Lower leg skin (tissue), 4 donors: Measurements from ENCODE around the gene TAS2R4. TPM values are rescaled to one million over a fixed set of nuclear protein-coding genes. Genes with fewer than 3 reads are reported as not detected.
A peak's percentile ranks its signal among the peaks of the same experiment; 100 is the strongest.

ENCODE experiments used
- DNase-seq, 2 donors: peaks; one replicate each; pipeline ENCODE4 v3.0.0-alpha.2; 2019; ENCODE audit warnings: low spot score in 2 of 2
- H3K4me3 ChIP-seq: fragments of 200-600 bp; sonication (generic); 2 replicates; pipeline ENCODE4 v1.5.1; 2017; ENCODE audit warnings: mild to moderate bottlenecking, low read depth; ENCODE audit not compliant: poor library complexity, severe bottlenecking
- POLR2A ChIP-seq, 2 donors: fragments of 450-650 bp; IDR thresholded peaks; one replicate each; pipeline ENCODE4 v1.6.1; 2016 to 2017; ENCODE audit warnings: antibody characterized with exemption in 2 of 2, mild to moderate bottlenecking in 1 of 2, moderate library complexity in 1 of 2
- WGBS, 2 donors: methylation state at CpG; one replicate each; pipeline ENCODE4 v1.1.5; 2018; 5-methylcytosine and 5-hydroxymethylcytosine counted together
- intact Hi-C: fragments of 100-400 bp; cut with DNase I; formaldehyde crosslinking; loops from one replicate; pipeline ENCODE4 v1.15.0; 2023; ENCODE audit warnings: low total_unique reads
- total RNA-seq, 4 donors: library from RNA; depleted of rRNA; stranded (reverse); fragments of >200 nt; gene quantifications; one replicate each; pipeline ENCODE4 v1.1.0, GENCODE V29; 2016
- TF ChIP-seq, protein P1 (sequence below), 3 donors: fragments of 450-650 bp; IDR thresholded peaks; one replicate each; pipeline ENCODE4 v1.5.1; 2016; ENCODE audit warnings: antibody characterized with exemption in 3 of 3, mild to moderate bottlenecking in 3 of 3, moderate library complexity in 2 of 3

TAS2R4 gene, protein sequence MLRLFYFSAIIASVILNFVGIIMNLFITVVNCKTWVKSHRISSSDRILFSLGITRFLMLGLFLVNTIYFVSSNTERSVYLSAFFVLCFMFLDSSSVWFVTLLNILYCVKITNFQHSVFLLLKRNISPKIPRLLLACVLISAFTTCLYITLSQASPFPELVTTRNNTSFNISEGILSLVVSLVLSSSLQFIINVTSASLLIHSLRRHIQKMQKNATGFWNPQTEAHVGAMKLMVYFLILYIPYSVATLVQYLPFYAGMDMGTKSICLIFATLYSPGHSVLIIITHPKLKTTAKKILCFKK
- total RNA-seq = 1 to 10 TPM in 3 of 4 donors, under 1 TPM in 1; 0.30 to 1.6 (median 1.1) TPM

GRCh38 chr7:141776374-141776773 lies at the start of gene TAS2R4:
TSS of gene TAS2R4 (plus strand) at chr7:141776674. CDS start at chr7:141778489, 1,815 bp downstream.
- H3K4me3 ChIP-seq = no peak within 1 kb of the TSS
- WGBS, 2 donors = 91 to 100% methylated on average over 1 of the region's 1 CpG
- intact Hi-C loops = no loop called here
- no peak for DNase-seq
- TF ChIP-seq, protein P1, sequence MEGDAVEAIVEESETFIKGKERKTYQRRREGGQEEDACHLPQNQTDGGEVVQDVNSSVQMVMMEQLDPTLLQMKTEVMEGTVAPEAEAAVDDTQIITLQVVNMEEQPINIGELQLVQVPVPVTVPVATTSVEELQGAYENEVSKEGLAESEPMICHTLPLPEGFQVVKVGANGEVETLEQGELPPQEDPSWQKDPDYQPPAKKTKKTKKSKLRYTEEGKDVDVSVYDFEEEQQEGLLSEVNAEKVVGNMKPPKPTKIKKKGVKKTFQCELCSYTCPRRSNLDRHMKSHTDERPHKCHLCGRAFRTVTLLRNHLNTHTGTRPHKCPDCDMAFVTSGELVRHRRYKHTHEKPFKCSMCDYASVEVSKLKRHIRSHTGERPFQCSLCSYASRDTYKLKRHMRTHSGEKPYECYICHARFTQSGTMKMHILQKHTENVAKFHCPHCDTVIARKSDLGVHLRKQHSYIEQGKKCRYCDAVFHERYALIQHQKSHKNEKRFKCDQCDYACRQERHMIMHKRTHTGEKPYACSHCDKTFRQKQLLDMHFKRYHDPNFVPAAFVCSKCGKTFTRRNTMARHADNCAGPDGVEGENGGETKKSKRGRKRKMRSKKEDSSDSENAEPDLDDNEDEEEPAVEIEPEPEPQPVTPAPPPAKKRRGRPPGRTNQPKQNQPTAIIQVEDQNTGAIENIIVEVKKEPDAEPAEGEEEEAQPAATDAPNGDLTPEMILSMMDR (IDR thresholded peaks at IDR 0.05) = no peak

- no peak overlapping the region for H3K4me3 ChIP-seq
- DNase-seq = no peak
- 80 to 97% methylated on average over 1 of the region's 1 CpG for WGBS, 2 donors
- intact Hi-C loops = no loop called here
- TF ChIP-seq, protein P1 (IDR thresholded peaks at IDR 0.05) = no peak
- no peak for TF ChIP-seq POLR2A (IDR thresholded peaks at IDR 0.05)
Measured at GRCh38 chr7:141729020-141729419, 47.5 kb upstream of the TAS2R4 start.

DNA sequence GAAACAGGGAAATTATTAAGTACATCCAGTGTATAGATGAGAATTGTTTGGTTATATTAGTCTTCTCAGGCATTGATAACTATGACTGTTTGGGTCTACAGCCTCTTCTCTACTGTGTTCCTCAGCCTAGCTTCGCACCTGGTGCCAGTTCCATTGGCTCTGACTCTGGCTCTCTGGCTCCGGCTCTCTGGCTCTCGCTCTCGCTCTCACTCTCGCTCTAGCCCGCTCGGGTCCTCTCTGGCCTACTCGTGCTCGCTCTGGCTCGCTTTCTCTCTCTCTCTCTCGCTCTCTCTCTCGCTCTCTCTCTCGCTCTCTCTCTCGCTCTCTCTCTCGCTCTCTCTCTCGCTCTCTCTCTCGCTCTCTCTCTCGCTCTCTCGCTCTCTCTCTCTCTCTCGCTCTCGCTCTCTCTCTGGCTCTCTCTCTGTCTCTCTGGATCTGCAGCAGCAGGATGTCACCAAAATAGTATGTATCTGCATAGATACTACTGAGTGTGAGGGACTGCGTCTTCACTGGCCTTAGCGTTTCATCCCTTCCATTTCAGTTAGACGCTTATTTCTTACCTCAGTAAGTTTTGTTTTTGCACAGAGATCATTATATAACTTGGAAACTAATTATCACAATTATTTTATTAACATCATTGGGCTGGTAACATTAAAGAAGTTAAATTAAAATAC lies 44.9 kb upstream of the TAS2R4 start:
- TF ChIP-seq, protein P1 (IDR thresholded peaks at IDR 0.05) = no peak
- no peak for TF ChIP-seq POLR2A (IDR thresholded peaks at IDR 0.05)
- H3K4me3 ChIP-seq = no peak overlapping the region
- intact Hi-C loops = no loop called here
- DNase-seq = no peak
- WGBS, 2 donors = 79 to 86% methylated on average over 19 to 24 of the region's 24 CpGs

DNA sequence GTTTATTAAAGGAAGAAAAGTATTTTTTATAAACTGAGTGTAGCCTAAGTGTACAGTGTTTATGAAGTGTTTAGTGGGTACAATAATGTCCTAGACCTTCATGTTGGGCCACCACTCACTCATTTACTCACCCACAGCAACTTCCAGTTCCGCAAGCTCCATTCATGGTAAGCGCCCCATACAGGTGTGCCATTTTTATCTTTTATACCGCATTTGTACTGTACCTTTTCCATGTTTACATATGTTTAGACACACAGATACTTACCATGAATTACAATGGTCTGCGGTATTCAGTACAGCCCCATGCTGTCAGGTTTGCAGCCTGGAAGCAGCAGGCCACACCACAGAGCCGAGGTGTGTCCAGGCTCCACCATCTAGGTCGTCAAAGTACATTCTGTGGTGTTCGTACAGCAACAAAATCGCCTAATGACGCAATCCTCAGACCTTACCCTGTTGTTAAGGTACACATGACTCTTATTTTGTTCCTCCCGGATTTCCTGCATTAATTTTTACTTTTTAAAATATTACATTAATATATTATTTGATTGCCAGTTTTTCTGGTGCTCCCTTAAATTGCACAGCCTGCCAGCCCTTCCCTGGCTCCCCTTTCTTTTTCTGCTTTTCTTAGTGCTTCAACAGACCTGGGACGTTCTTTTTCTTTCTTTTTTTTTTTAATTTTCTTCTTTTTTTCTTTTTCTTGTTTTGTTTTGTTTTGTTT lies 39.2 kb upstream of the TAS2R4 start:
- DNase-seq = peak in 1 of 2 donors; percentile 16
- intact Hi-C loops = no loop called here
- no peak for TF ChIP-seq POLR2A (IDR thresholded peaks at IDR 0.05)
- TF ChIP-seq, protein P1 (IDR thresholded peaks at IDR 0.05) = no peak
- WGBS, 2 donors = 47 to 65% methylated on average over 11 of the region's 11 CpGs
- H3K4me3 ChIP-seq = peak overlapping the region; percentile 77

GRCh38 chr7:141737836-141738591 lies 38.5 kb upstream of the TAS2R4 start, which contains the start of gene SSBP1:
TSS of gene SSBP1 (plus strand) at chr7:141738358. CDS start at chr7:141739167, 809 bp downstream.
- TF ChIP-seq, protein P1 (IDR thresholded peaks at IDR 0.05) = peak in 1 of 3 donors; percentile 41
- TF ChIP-seq POLR2A (IDR thresholded peaks at IDR 0.05) = no peak
- 2 to 3% methylated on average over 46 of the region's 46 CpGs for WGBS, 2 donors
- intact Hi-C loops = no loop called here
- peak within 1 kb of the TSS; percentile 77 for H3K4me3 ChIP-seq
- DNase-seq = peak; percentile 91 to 98
